Ishikawa (cell line): ENCODE data around the gene IL31.

Source experiments
- CEBPB ChIP-seq: IDR thresholded peaks from 2 replicates; pipeline ENCODE4 v1.6.1; 2012
- CREB1 ChIP-seq: IDR thresholded peaks from 2 replicates; pipeline ENCODE4 v1.6.1; 2012; ENCODE audit warnings: low read depth
- EGR1 ChIP-seq: IDR thresholded peaks from 2 replicates; pipeline ENCODE4 v1.6.1; 2012
- EP300 ChIP-seq: IDR thresholded peaks from 2 replicates; pipeline ENCODE4 v1.6.1; 2012; ENCODE audit warnings: borderline replicate concordance
- FOXM1 ChIP-seq: IDR thresholded peaks from 2 replicates; pipeline ENCODE4 v1.6.1; 2012; ENCODE audit warnings: low read depth, borderline replicate concordance
- MAX ChIP-seq: IDR thresholded peaks from 2 replicates; pipeline ENCODE4 v1.6.1; 2012
- NFIC ChIP-seq: IDR thresholded peaks from 2 replicates; pipeline ENCODE4 v1.6.1; 2012
- RAD21 ChIP-seq: IDR thresholded peaks from 2 replicates; pipeline ENCODE4 v1.6.1; 2012; ENCODE audit warnings: low read depth
- TAF1 ChIP-seq: IDR thresholded peaks from 2 replicates; pipeline ENCODE4 v1.6.1; 2012; ENCODE audit warnings: low read depth, mild to moderate bottlenecking
- TCF12 ChIP-seq: IDR thresholded peaks from 2 replicates; pipeline ENCODE4 v1.6.1; 2012; ENCODE audit warnings: low read depth
- USF1 ChIP-seq: IDR thresholded peaks from 2 replicates; pipeline ENCODE4 v1.6.1; 2012
- YY1 ChIP-seq: IDR thresholded peaks from 2 replicates; pipeline ENCODE4 v1.6.1; 2012; ENCODE audit warnings: low read depth
- ZBTB7A ChIP-seq: IDR thresholded peaks from 2 replicates; pipeline ENCODE4 v1.6.1; 2012; ENCODE audit warnings: low read depth
- TF ChIP-seq, protein P1 (sequence below): IDR thresholded peaks from 2 replicates; pipeline ENCODE4 v1.6.1; 2012; ENCODE audit warnings: low read depth, mild to moderate bottlenecking

GRCh38 chr12:122137681-122138080 is 36.3 kb downstream of the IL31 start:
- no peak for TF ChIP-seq NFIC
- TF ChIP-seq TAF1 = no peak
- TF ChIP-seq, protein P1, sequence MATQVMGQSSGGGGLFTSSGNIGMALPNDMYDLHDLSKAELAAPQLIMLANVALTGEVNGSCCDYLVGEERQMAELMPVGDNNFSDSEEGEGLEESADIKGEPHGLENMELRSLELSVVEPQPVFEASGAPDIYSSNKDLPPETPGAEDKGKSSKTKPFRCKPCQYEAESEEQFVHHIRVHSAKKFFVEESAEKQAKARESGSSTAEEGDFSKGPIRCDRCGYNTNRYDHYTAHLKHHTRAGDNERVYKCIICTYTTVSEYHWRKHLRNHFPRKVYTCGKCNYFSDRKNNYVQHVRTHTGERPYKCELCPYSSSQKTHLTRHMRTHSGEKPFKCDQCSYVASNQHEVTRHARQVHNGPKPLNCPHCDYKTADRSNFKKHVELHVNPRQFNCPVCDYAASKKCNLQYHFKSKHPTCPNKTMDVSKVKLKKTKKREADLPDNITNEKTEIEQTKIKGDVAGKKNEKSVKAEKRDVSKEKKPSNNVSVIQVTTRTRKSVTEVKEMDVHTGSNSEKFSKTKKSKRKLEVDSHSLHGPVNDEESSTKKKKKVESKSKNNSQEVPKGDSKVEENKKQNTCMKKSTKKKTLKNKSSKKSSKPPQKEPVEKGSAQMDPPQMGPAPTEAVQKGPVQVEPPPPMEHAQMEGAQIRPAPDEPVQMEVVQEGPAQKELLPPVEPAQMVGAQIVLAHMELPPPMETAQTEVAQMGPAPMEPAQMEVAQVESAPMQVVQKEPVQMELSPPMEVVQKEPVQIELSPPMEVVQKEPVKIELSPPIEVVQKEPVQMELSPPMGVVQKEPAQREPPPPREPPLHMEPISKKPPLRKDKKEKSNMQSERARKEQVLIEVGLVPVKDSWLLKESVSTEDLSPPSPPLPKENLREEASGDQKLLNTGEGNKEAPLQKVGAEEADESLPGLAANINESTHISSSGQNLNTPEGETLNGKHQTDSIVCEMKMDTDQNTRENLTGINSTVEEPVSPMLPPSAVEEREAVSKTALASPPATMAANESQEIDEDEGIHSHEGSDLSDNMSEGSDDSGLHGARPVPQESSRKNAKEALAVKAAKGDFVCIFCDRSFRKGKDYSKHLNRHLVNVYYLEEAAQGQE = no peak
- no peak for TF ChIP-seq FOXM1
- TF ChIP-seq USF1 = no peak
- TF ChIP-seq CREB1 = no peak
- TF ChIP-seq CEBPB = no peak
- TF ChIP-seq MAX = no peak
- no peak for TF ChIP-seq EP300
- no peak for TF ChIP-seq TCF12
- no peak for TF ChIP-seq YY1
- TF ChIP-seq RAD21 = no peak
- TF ChIP-seq ZBTB7A = no peak
- TF ChIP-seq EGR1 = no peak
